ENCODE measurements around the gene CBR3.
"Not testable (repeated sequence)": the region's sequence is repeated elsewhere in the genome, so short reads cannot be mapped to it uniquely, and the experiment has no call there.

CBR3 gene

GRCh38 chr21:36099000-36099399, 35.9 kb upstream of the CBR3 start:
- TF ChIP-seq Cebpa-rat (IDR thresholded peaks at IDR 0.05), result no peak
- H3K27me3 ChIP-seq, result no peaks in the 10 kb centered on the region
- H3K36me3 ChIP-seq, result peaks cover 0 to 5% (median 0%) of the 10 kb centered on the region in 11 experiments; a peak in 1 of 22 replicates
- H3K27ac ChIP-seq, result no peak overlapping the region
- no peak overlapping the region for H3K9ac ChIP-seq
- H3K4me1 ChIP-seq, result peaks cover 12 to 22% (median 16%) of the 10 kb centered on the region in 10 experiments
- peaks cover 24 to 47% (median 33%) of the 10 kb centered on the region in 11 experiments for H3K9me3 ChIP-seq (replicated peaks in 1 of 11)
- no peak overlapping the region for H3K4me3 ChIP-seq
- peak overlapping the region in 2 of 11 experiments; percentile 57 to 58; a peak in 1 of 22 replicates for H3K4me2 ChIP-seq
- H4K20me1 ChIP-seq, result no peaks in the 10 kb centered on the region

- not testable (repeated sequence) for H4K20me1 ChIP-seq, H3K36me3 ChIP-seq, H3K27ac ChIP-seq, H3K4me3 ChIP-seq, H3K4me2 ChIP-seq, H3K27me3 ChIP-seq, H3K9ac ChIP-seq
- peaks cover 12 to 22% (median 16%) of the 10 kb centered on the region in 10 experiments for H3K4me1 ChIP-seq
- H3K9me3 ChIP-seq (replicated peaks in 1 of 11), result peaks cover 16 to 39% (median 29%) of the 10 kb centered on the region in 11 experiments
Measured at GRCh38 chr21:36099695-36100211, 35.1 kb upstream of the CBR3 start.

- no peak for TF ChIP-seq Cebpa-rat (IDR thresholded peaks at IDR 0.05)
- Histone ChIP-seq H3K9ac (no peak overlapping the region), H3K4me2 (no peak overlapping the region), H3K36me3 (no peaks in the 10 kb centered on the region), H4K20me1 (no peaks in the 10 kb centered on the region), H3K27ac (no peak overlapping the region), H3K9me3 (replicated peaks in 1 of 11) (peaks cover 4 to 26% (median 17%) of the 10 kb centered on the region in 11 experiments; a peak in 14 of 22 replicates), H3K27me3 (no peaks in the 10 kb centered on the region; a peak in 1 of 22 replicates), H3K4me3 (no peak overlapping the region), H3K4me1 (peaks cover 12 to 22% (median 16%) of the 10 kb centered on the region in 10 experiments)
Measured at GRCh38 chr21:36100971-36101641, 33.8 kb upstream of the CBR3 start.

GRCh38 chr21:36103434-36103833, 31.4 kb upstream of the CBR3 start:
- no peak overlapping the region for H3K9ac ChIP-seq
- peaks cover 0 to 6% (median 2%) of the 10 kb centered on the region in 10 experiments; a peak in 15 of 20 replicates for H3K4me1 ChIP-seq
- no peaks in the 10 kb centered on the region for H3K36me3 ChIP-seq
- H3K9me3 ChIP-seq (replicated peaks in 1 of 11), result peaks cover 4 to 20% (median 10%) of the 10 kb centered on the region in 11 experiments; a peak in 11 of 22 replicates
- H3K27ac ChIP-seq, result no peak overlapping the region
- H3K4me3 ChIP-seq, result no peak overlapping the region
- no peaks in the 10 kb centered on the region; a peak in 1 of 22 replicates for H3K27me3 ChIP-seq
- H4K20me1 ChIP-seq, result no peaks in the 10 kb centered on the region
- no peak for TF ChIP-seq Cebpa-rat (IDR thresholded peaks at IDR 0.05)
- H3K4me2 ChIP-seq, result no peak overlapping the region

GRCh38 chr21:36104317-36105300, 30.3 kb upstream of the CBR3 start:
- peaks cover 4 to 20% (median 10%) of the 10 kb centered on the region in 11 experiments; a peak in 11 of 22 replicates for H3K9me3 ChIP-seq (replicated peaks in 1 of 11)
- peaks cover 0 to 5% (median 0%) of the 10 kb centered on the region in 10 experiments; a peak in 1 of 20 replicates for H3K4me1 ChIP-seq
- no peaks in the 10 kb centered on the region for H4K20me1 ChIP-seq
- H3K27me3 ChIP-seq, result no peaks in the 10 kb centered on the region; a peak in 1 of 22 replicates
- H3K36me3 ChIP-seq, result no peaks in the 10 kb centered on the region
- no peak overlapping the region for H3K4me3 ChIP-seq
- H3K4me2 ChIP-seq, result no peak overlapping the region
- H3K27ac ChIP-seq, result no peak overlapping the region
- no peak for TF ChIP-seq Cebpa-rat (IDR thresholded peaks at IDR 0.05)
- H3K9ac ChIP-seq, result no peak overlapping the region

GRCh38 chr21:36105327-36105842, 29.5 kb upstream of the CBR3 start:
- Histone ChIP-seq H3K27ac (no peak overlapping the region), H3K9me3 (replicated peaks in 1 of 11) (peaks cover 4 to 20% (median 10%) of the 10 kb centered on the region in 11 experiments; a peak in 11 of 22 replicates), H3K4me2 (no peak overlapping the region), H3K4me1 (peaks cover 0 to 5% (median 0%) of the 10 kb centered on the region in 10 experiments; a peak in 1 of 20 replicates), H3K4me3 (no peak overlapping the region), H3K36me3 (no peaks in the 10 kb centered on the region), H4K20me1 (no peaks in the 10 kb centered on the region), H3K9ac (no peak overlapping the region), H3K27me3 (no peaks in the 10 kb centered on the region; a peak in 1 of 22 replicates)
- TF ChIP-seq Cebpa-rat (IDR thresholded peaks at IDR 0.05), result no peak

- H3K9ac ChIP-seq, result no peak overlapping the region
- no peak overlapping the region for H3K4me2 ChIP-seq
- no peaks in the 10 kb centered on the region for H3K36me3 ChIP-seq
- peaks cover 14 to 19% (median 17%) of the 10 kb centered on the region in 10 experiments for H3K4me1 ChIP-seq
- H3K9me3 ChIP-seq (replicated peaks in 1 of 11), result 0 out of 22 replicates have a peak, but pooled peaks cover 0 to 3% (median 0%) of the 10 kb centered on the region in 11 experiments
- no peaks in the 10 kb centered on the region for H4K20me1 ChIP-seq
- H3K4me3 ChIP-seq, result no peak overlapping the region
- no peak for TF ChIP-seq Cebpa-rat (IDR thresholded peaks at IDR 0.05)
- H3K27me3 ChIP-seq, result no peaks in the 10 kb centered on the region; a peak in 1 of 22 replicates
- H3K27ac ChIP-seq, result no peak overlapping the region
Measured at GRCh38 chr21:36109868-36110267, 25.0 kb upstream of the CBR3 start.

- Histone ChIP-seq H3K9me3 (replicated peaks in 1 of 11) (0 out of 22 replicates have a peak, but pooled peaks cover 0 to 3% (median 0%) of the 10 kb centered on the region in 11 experiments), H4K20me1 (no peaks in the 10 kb centered on the region), H3K4me3 (no peak overlapping the region), H3K4me1 (peaks cover 14 to 27% (median 21%) of the 10 kb centered on the region in 10 experiments), H3K4me2 (no peak overlapping the region), H3K9ac (no peak overlapping the region), H3K36me3 (no peaks in the 10 kb centered on the region), H3K27me3 (no peaks in the 10 kb centered on the region), H3K27ac (no peak overlapping the region)
- no peak for TF ChIP-seq Cebpa-rat (IDR thresholded peaks at IDR 0.05)
Measured at GRCh38 chr21:36111238-36111637, 23.6 kb upstream of the CBR3 start.

All from BLaER1 treated with 17β-estradiol and CSF1 and Interleukin-3, amounts not matched to agents 10 nM and 100 nM (cell line).